Natural killer cell (primary cell): ENCODE measurements around the gene DMRT1. TPM values are rescaled to one million over a fixed set of nuclear protein-coding genes. Genes with fewer than 3 reads are reported as not detected.

Experiments used
- ATAC-seq, 3 donors: fragments of 150-1000 bp in 2 of 3; fragments of 200-7000 bp in 1 of 3; cut with Tn5 transposase; 1 replicate in 1 of 3; 2 replicates in 2 of 3; pipeline ENCODE4 v1.10.0; 2021; ENCODE audit warnings: mild to moderate bottlenecking in 2 of 3, moderate library complexity in 2 of 3
- DNase-seq, 2 donors: peaks; one replicate each; pipeline versions ENCODE4 v3.0.0 to v3.0.0-alpha.2; 2013 to 2021; ENCODE audit warnings: mixed read lengths in 1 of 2
- H3K27ac ChIP-seq: one replicate; pipeline ENCODE4 v1.5.1; 2013; ENCODE audit warnings: mild to moderate bottlenecking, low read length
- H3K27me3 ChIP-seq: one replicate; pipeline ENCODE4 v1.6.1; 2013; ENCODE audit warnings: low read length; ENCODE audit not compliant: control insufficient read depth, insufficient read depth
- H3K36me3 ChIP-seq: one replicate; pipeline ENCODE4 v1.6.1; 2013; ENCODE audit warnings: low read length; ENCODE audit not compliant: control insufficient read depth, insufficient read depth
- H3K4me1 ChIP-seq: one replicate; pipeline ENCODE4 v1.6.1; 2013; ENCODE audit warnings: low read length; ENCODE audit not compliant: control insufficient read depth, insufficient read depth
- H3K4me3 ChIP-seq: one replicate; pipeline ENCODE4 v1.5.1; 2013; ENCODE audit warnings: low read length
- H3K9me3 ChIP-seq: one replicate; pipeline ENCODE4 v1.6.1; 2013; ENCODE audit warnings: low read length; ENCODE audit not compliant: control insufficient read depth, insufficient read depth
- H3K27ac Mint-ChIP-seq, 2 donors: one replicate each; pipeline ENCODE4 v1.8.0; 2022; ENCODE audit warnings: mild to moderate bottlenecking in 2 of 2, mixed read lengths in 2 of 2, moderate library complexity in 1 of 2
- H3K27me3 Mint-ChIP-seq, 2 donors: one replicate each; pipeline ENCODE4 v1.8.0; 2022; ENCODE audit warnings: low read depth in 2 of 2, mixed read lengths in 2 of 2
- H3K36me3 Mint-ChIP-seq: one replicate; pipeline ENCODE4 v1.8.0; 2022; ENCODE audit warnings: mixed read lengths
- H3K4me1 Mint-ChIP-seq, 2 donors: one replicate each; pipeline ENCODE4 v1.8.0; 2022; ENCODE audit warnings: mixed read lengths in 2 of 2
- H3K4me3 Mint-ChIP-seq: one replicate; pipeline ENCODE4 v1.8.0; 2022; ENCODE audit warnings: mild to moderate bottlenecking, moderate library complexity, mixed read lengths
- H3K9me3 Mint-ChIP-seq, 2 donors: one replicate each; pipeline ENCODE4 v1.8.0; 2022; ENCODE audit warnings: mixed read lengths in 2 of 2
- WGBS: methylation state at CpG from one replicate; pipeline ENCODE4 v1.1.7; 2013; ENCODE audit warnings: missing lambda C conversion rate; ENCODE audit not compliant: insufficient coverage; 5-methylcytosine and 5-hydroxymethylcytosine counted together
- intact Hi-C: fragments of 100-400 bp; cut with micrococcal nuclease; formaldehyde crosslinking; loops from one replicate; pipeline ENCODE4 v1.14.2; 2022
- total RNA-seq, 4 donors: library from RNA; stranded (reverse); fragments of 120-200 nt in 1 of 4; gene quantifications; one replicate each; pipeline versions ENCODE4 v1.2.3 to v1.2.4, GENCODE V29; 2013 to 2022
- TF ChIP-seq, protein P1 (sequence below): fragments of 200-600 bp; IDR thresholded peaks from one replicate; pipeline ENCODE4 v1.8.0; 2022; ENCODE audit warnings: antibody characterized with exemption

DMRT1 gene
- total RNA-seq, 3 donors from 2014 or later (not counting 1 experiment from before 2014, with no cell fraction given): not detected

DNA sequence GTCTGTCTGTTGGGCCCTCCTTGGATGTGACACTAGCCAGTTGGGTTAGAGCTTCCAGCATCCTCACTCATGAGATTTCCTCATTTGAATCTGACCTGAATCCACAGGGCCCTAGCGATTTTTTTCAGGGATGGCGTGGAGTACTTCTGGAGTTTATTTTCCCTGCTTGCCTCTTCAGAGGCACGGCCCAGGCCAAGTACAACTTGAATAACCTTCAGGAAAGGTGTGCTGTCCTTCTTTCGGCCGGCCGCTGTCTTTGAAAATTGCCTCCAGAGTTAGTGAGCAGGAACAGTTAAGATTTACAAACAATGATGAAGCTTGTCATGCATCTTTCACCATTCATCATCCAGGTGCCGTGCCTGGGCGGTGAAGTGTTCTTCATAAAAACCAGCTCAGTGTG lies 85.5 kb downstream of the DMRT1 start:
- intact Hi-C loops: no loop called here
- Histone ChIP-seq H3K27ac (no peak overlapping the region), H3K36me3 (no peaks in the 10 kb centered on the region), H3K4me3 (no peak overlapping the region), H3K27me3 (no peaks in the 10 kb centered on the region), H3K9me3 (no peaks in the 10 kb centered on the region), H3K4me1 (no peaks in the 10 kb centered on the region)
- ATAC-seq (no peak), DNase-seq (no peak)
- H3K4me3 Mint-ChIP-seq: no peak overlapping the region
- TF ChIP-seq, protein P1, sequence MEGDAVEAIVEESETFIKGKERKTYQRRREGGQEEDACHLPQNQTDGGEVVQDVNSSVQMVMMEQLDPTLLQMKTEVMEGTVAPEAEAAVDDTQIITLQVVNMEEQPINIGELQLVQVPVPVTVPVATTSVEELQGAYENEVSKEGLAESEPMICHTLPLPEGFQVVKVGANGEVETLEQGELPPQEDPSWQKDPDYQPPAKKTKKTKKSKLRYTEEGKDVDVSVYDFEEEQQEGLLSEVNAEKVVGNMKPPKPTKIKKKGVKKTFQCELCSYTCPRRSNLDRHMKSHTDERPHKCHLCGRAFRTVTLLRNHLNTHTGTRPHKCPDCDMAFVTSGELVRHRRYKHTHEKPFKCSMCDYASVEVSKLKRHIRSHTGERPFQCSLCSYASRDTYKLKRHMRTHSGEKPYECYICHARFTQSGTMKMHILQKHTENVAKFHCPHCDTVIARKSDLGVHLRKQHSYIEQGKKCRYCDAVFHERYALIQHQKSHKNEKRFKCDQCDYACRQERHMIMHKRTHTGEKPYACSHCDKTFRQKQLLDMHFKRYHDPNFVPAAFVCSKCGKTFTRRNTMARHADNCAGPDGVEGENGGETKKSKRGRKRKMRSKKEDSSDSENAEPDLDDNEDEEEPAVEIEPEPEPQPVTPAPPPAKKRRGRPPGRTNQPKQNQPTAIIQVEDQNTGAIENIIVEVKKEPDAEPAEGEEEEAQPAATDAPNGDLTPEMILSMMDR: no peak
- H3K36me3 Mint-ChIP-seq: no peaks in the 10 kb centered on the region
- no peaks in the 10 kb centered on the region for H3K4me1 Mint-ChIP-seq
- 92% methylated on average over 8 of the region's 8 CpGs for WGBS
- peaks cover 2 to 36% of the 10 kb centered on the region in 2 donors for H3K27me3 Mint-ChIP-seq
- no peaks in the 10 kb centered on the region for H3K9me3 Mint-ChIP-seq
- H3K27ac Mint-ChIP-seq: no peak overlapping the region

DNA sequence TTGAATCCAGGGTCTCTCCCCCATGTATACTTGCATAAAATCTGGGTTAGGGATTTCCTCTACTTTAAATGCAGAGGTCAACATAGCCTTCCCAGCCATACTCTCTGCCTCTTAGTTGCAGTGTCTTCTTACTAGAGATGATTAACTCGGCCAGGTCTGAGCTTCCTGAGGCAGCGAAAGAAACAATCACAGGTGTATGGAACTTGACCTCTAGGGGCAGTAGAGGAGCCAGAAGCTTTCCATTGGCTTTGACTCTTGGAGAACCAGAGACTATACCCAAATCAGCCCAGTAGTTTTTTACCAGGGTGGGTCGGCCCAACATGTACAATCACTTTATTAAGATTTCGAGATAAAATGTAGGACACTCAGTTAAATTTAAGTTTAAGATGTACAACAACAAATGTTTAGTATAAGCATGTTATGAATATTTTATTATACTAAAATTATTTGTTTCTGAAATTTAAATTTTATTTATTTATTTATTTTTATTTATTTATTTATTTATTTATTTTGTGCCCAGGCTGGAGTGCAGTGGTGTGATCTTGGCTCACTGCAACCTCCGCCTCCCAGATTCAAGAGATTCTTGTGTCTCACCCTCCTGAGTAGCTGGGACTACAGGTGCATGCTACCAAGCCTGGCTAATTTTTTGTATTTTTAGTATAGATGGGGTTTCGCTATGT lies 87.0 kb downstream of the DMRT1 start:
- no peaks in the 10 kb centered on the region for H3K4me1 Mint-ChIP-seq
- peaks cover 4 to 34% of the 10 kb centered on the region in 2 donors for H3K27me3 Mint-ChIP-seq
- Histone ChIP-seq H3K27me3 (no peaks in the 10 kb centered on the region), H3K36me3 (no peaks in the 10 kb centered on the region), H3K4me1 (no peaks in the 10 kb centered on the region), H3K4me3 (no peak overlapping the region), H3K9me3 (no peaks in the 10 kb centered on the region), H3K27ac (no peak overlapping the region)
- no peaks in the 10 kb centered on the region for H3K36me3 Mint-ChIP-seq
- DNase-seq (no peak), ATAC-seq (no peak)
- 83% methylated on average over 4 of the region's 6 CpGs for WGBS
- no peak overlapping the region for H3K4me3 Mint-ChIP-seq
- TF ChIP-seq, protein P1: peak; percentile 31
- H3K9me3 Mint-ChIP-seq: no peaks in the 10 kb centered on the region
- intact Hi-C loops: no loop called here
- H3K27ac Mint-ChIP-seq: no peak overlapping the region

DNA sequence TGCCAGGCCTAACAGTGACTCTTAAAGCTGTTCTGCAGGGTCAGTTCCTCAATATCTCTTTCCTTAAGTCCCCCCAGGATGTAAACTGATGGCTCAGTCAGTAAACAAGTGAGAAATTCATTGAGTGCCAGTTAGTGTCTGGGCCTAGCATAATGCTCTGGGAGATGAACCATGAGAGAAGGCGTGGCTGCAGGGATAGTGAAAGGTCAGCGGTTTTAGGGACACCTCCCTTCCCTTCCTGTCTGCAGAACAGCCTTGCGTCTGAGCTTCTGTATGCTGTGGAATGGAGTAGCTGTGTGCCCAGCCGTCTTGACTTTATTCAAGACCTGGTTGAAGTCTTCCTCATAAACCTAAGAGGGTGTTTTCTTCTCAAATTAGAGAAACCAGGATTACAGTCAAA lies 88.2 kb downstream of the DMRT1 start:
- H3K27me3 Mint-ChIP-seq: peaks cover 7 to 31% of the 10 kb centered on the region in 2 donors
- intact Hi-C loops: no loop called here
- 76% methylated on average over 2 of the region's 4 CpGs for WGBS
- Histone ChIP-seq H3K27ac (no peak overlapping the region), H3K36me3 (no peaks in the 10 kb centered on the region), H3K4me1 (no peaks in the 10 kb centered on the region), H3K4me3 (no peak overlapping the region), H3K9me3 (no peaks in the 10 kb centered on the region), H3K27me3 (peaks cover 4% of the 10 kb centered on the region)
- ATAC-seq (no peak), DNase-seq (no peak)
- no peaks in the 10 kb centered on the region for H3K4me1 Mint-ChIP-seq
- no peak overlapping the region for H3K27ac Mint-ChIP-seq
- no peak overlapping the region for H3K4me3 Mint-ChIP-seq
- no peaks in the 10 kb centered on the region for H3K36me3 Mint-ChIP-seq
- TF ChIP-seq, protein P1: no peak
- no peaks in the 10 kb centered on the region for H3K9me3 Mint-ChIP-seq

DNA sequence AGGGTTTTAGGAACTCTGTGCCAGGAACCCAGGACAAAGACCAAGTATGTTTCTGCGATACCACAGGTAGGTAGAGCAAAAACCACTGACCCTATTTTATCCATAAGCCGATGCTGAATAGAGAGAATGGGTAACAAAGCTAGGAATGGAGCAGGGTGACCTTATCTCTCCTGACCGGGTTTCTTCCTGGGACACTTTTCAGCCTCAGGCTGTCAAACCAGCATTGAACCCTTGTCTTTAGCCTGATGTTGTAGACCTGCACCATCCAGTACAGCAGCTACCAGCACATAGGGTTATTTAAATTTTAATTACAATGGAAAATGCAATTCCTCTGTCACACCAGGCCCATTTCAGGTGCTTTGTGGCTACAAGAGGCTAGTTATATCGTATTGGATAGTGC lies 91.9 kb downstream of the DMRT1 start:
- TF ChIP-seq, protein P1: no peak
- Histone ChIP-seq H3K36me3 (no peaks in the 10 kb centered on the region), H3K4me1 (no peaks in the 10 kb centered on the region), H3K27me3 (peaks cover 11% of the 10 kb centered on the region), H3K27ac (no peak overlapping the region), H3K9me3 (no peaks in the 10 kb centered on the region), H3K4me3 (no peak overlapping the region)
- H3K4me3 Mint-ChIP-seq: no peak overlapping the region
- H3K9me3 Mint-ChIP-seq: no peaks in the 10 kb centered on the region
- no peak overlapping the region for H3K27ac Mint-ChIP-seq
- intact Hi-C loops: no loop called here
- no peaks in the 10 kb centered on the region for H3K36me3 Mint-ChIP-seq
- WGBS: 75% methylated on average over 3 of the region's 4 CpGs
- peaks cover 17 to 54% of the 10 kb centered on the region in 2 donors for H3K27me3 Mint-ChIP-seq
- ATAC-seq (no peak), DNase-seq (no peak)
- H3K4me1 Mint-ChIP-seq: no peaks in the 10 kb centered on the region
